ENCODE results near the gene VPS37C.

DNA sequence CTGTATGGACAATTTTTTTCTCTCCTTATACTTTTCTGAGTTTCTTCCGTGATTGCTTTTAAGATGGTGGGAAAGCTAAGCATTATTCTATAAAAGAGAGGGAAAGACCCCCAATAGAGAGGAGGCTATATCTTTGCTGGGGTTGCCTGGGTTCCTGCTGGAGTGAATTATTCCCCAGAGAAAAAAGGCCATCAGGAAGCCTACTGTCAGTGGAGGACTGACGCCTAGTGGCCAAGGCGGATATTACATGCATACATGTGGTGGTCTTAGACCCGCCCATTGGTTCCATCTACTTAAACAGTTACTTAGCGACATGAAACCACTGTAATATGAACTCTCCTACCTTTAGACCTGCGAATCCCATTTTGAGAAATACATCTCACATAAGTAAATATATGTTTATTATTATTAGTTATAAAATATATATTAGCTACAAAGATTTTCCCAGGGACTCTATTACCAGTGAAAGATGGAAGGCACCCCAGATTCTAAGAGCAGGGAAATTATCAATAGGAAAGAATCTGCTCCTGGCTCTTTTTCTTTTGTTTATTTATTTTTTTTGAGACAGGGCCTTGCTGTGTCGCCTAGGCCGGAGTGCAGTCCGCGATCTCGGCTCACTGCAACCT is 26.4 kb upstream of the VPS37C start:
- TF ChIP-seq, protein P1, sequence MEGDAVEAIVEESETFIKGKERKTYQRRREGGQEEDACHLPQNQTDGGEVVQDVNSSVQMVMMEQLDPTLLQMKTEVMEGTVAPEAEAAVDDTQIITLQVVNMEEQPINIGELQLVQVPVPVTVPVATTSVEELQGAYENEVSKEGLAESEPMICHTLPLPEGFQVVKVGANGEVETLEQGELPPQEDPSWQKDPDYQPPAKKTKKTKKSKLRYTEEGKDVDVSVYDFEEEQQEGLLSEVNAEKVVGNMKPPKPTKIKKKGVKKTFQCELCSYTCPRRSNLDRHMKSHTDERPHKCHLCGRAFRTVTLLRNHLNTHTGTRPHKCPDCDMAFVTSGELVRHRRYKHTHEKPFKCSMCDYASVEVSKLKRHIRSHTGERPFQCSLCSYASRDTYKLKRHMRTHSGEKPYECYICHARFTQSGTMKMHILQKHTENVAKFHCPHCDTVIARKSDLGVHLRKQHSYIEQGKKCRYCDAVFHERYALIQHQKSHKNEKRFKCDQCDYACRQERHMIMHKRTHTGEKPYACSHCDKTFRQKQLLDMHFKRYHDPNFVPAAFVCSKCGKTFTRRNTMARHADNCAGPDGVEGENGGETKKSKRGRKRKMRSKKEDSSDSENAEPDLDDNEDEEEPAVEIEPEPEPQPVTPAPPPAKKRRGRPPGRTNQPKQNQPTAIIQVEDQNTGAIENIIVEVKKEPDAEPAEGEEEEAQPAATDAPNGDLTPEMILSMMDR (conservative IDR thresholded peaks at IDR 0.05; ENCODE audit: low read depth, low read length), result peak; percentile 95
- no peak for TF ChIP-seq EZH2 (IDR thresholded peaks at IDR 0.05; ENCODE audit: borderline replicate concordance, low read depth, low read length, poor library complexity, severe bottlenecking)

Data from A673 (cell line).